ENCODE results near the gene ZHX3. TPM values are rescaled to one million over a fixed set of nuclear protein-coding genes. Genes with fewer than 3 reads are reported as not detected.

Gene ZHX3, protein sequence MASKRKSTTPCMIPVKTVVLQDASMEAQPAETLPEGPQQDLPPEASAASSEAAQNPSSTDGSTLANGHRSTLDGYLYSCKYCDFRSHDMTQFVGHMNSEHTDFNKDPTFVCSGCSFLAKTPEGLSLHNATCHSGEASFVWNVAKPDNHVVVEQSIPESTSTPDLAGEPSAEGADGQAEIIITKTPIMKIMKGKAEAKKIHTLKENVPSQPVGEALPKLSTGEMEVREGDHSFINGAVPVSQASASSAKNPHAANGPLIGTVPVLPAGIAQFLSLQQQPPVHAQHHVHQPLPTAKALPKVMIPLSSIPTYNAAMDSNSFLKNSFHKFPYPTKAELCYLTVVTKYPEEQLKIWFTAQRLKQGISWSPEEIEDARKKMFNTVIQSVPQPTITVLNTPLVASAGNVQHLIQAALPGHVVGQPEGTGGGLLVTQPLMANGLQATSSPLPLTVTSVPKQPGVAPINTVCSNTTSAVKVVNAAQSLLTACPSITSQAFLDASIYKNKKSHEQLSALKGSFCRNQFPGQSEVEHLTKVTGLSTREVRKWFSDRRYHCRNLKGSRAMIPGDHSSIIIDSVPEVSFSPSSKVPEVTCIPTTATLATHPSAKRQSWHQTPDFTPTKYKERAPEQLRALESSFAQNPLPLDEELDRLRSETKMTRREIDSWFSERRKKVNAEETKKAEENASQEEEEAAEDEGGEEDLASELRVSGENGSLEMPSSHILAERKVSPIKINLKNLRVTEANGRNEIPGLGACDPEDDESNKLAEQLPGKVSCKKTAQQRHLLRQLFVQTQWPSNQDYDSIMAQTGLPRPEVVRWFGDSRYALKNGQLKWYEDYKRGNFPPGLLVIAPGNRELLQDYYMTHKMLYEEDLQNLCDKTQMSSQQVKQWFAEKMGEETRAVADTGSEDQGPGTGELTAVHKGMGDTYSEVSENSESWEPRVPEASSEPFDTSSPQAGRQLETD
- polyA plus RNA-seq (2011; rRNA removed) (24.1 and 29.5 TPM in 2 replicates), polyA minus RNA-seq (2011; rRNA and poly(A)+ RNA removed) (54.6 and 73.2 TPM in 2 replicates)

GRCh38 chr20:41317546-41318270, at the start of gene ZHX3:
ZHX3 (minus strand) TSS chr20:41317731; CDS start chr20:41204916, 112,815 bp downstream.
- POLR2A ChIA-PET: interaction anchor here (1.2 to 3.7 kb wide), 3 partner anchors 10 to 15 kb away, joined by 3 to 22 read pairs (median 5); no protein-coding TSS in a partner anchor
- CTCF ChIA-PET: no interaction called here
- peak; percentile 90 for DNase-seq (ENCODE audit: low read depth, low spot score)
- no peaks in the 10 kb centered on the region for H3K27me3 ChIP-seq (ENCODE audit: control insufficient read depth, insufficient read depth, low read length)
- H3K9me3 ChIP-seq (ENCODE audit: control insufficient read depth, insufficient read depth, low read length): no peaks in the 10 kb centered on the region
- peak within 1 kb of the TSS; percentile 99 for H3K27ac ChIP-seq (ENCODE audit: low read depth, low read length)
- peak within 1 kb of the TSS; percentile 90 for H3K4me3 ChIP-seq (ENCODE audit: low read depth, low read length)
- TF ChIP-seq CTCF (IDR thresholded peaks at IDR 0.05; ENCODE audit: low read depth, low read length): no peak

DNA sequence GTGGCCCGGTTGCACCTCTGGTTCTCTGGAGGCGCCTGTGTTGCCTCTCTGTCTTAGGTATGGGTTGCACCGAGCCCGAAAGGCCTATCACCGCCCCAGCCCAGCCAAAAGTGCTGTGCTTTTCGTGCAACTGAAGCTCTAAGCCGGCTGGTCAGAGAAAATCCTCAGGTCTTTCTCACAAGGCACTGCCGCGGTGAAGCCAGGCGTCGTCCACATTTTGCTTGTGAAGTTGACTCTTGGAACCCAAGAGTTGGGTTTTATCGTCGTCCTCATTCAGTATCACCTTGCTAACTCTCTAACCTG, 49.8 kb upstream of the ZHX3 start:
- H3K4me3 ChIP-seq (ENCODE audit: low read depth, low read length): no peak overlapping the region
- peaks cover 50% of the 10 kb centered on the region for H3K27me3 ChIP-seq (ENCODE audit: control insufficient read depth, insufficient read depth, low read length)
- no peak overlapping the region for H3K27ac ChIP-seq (ENCODE audit: low read depth, low read length)
- no peak for TF ChIP-seq CTCF (IDR thresholded peaks at IDR 0.05; ENCODE audit: low read depth, low read length)
- H3K9me3 ChIP-seq (ENCODE audit: control insufficient read depth, insufficient read depth, low read length): peaks cover 11% of the 10 kb centered on the region
- ChIA-PET CTCF (interaction anchor here (1.4 kb wide), 1 partner anchor 194 kb away, joined by 3 read pairs; no protein-coding TSS in a partner anchor), POLR2A (no interaction called here)
- no peak for DNase-seq (ENCODE audit: low read depth, low spot score)

GRCh38 chr20:41366546-41367392, 49.2 kb upstream of the ZHX3 start, which contains the start of gene EMILIN3:
EMILIN3 (minus strand) TSS chr20:41366818; CDS start chr20:41366634, 184 bp downstream.
- no peak for TF ChIP-seq CTCF (IDR thresholded peaks at IDR 0.05; ENCODE audit: low read depth, low read length)
- H3K4me3 ChIP-seq (ENCODE audit: low read depth, low read length): 0 out of 2 replicates have a peak within 1 kb of the TSS, but pooled peaks have one; percentile 7
- DNase-seq (ENCODE audit: low read depth, low spot score): no peak
- CTCF ChIA-PET: interaction anchor here (1.4 kb wide), 1 partner anchor 194 kb away, joined by 3 read pairs; no protein-coding TSS in a partner anchor
- H3K27ac ChIP-seq (ENCODE audit: low read depth, low read length): no peak within 1 kb of the TSS
- POLR2A ChIA-PET: no interaction called here
- H3K9me3 ChIP-seq (ENCODE audit: control insufficient read depth, insufficient read depth, low read length): peaks cover 11% of the 10 kb centered on the region
- H3K27me3 ChIP-seq (ENCODE audit: control insufficient read depth, insufficient read depth, low read length): peaks cover 47% of the 10 kb centered on the region

GRCh38 chr20:41365777-41366545, 48.4 kb upstream of the ZHX3 start:
- DNase-seq (ENCODE audit: low read depth, low spot score): no peak
- Histone ChIP-seq H3K27ac (ENCODE audit: low read depth, low read length) (no peak overlapping the region), H3K9me3 (ENCODE audit: control insufficient read depth, insufficient read depth, low read length) (peaks cover 4% of the 10 kb centered on the region), H3K27me3 (ENCODE audit: control insufficient read depth, insufficient read depth, low read length) (peaks cover 42% of the 10 kb centered on the region), H3K4me3 (ENCODE audit: low read depth, low read length) (0 out of 2 replicates have a peak overlapping the region, but pooled peaks have one; percentile 7)
- POLR2A ChIA-PET: no interaction called here
- no peak for TF ChIP-seq CTCF (IDR thresholded peaks at IDR 0.05; ENCODE audit: low read depth, low read length)
- CTCF ChIA-PET: no interaction called here

Measured in AG04450 (cell line).